Astrocyte (in vitro differentiated cells and primary cell): ENCODE measurements around the gene CELF4.

ENCODE experiments used
- CTCF ChIP-seq: IDR thresholded peaks from 2 replicates; pipeline ENCODE4 v1.5.1; 2011; ENCODE audit warnings: low read depth, mild to moderate bottlenecking, inconsistent platforms, low read length, moderate library complexity; ENCODE audit not compliant: insufficient read depth
- EZH2 ChIP-seq: IDR thresholded peaks from 2 replicates; pipeline ENCODE4 v1.6.1; 2012; ENCODE audit warnings: mild to moderate bottlenecking, low read length, inconsistent platforms; ENCODE audit not compliant: insufficient read depth

GRCh38 chr18:37284260-37284659, 281.3 kb downstream of the CELF4 start:
- TF ChIP-seq EZH2 = no peak
- TF ChIP-seq CTCF = no peak
